Calu3 (cell line): ENCODE data around the gene FARP1. TPM values are rescaled to one million over a fixed set of nuclear protein-coding genes. Genes with fewer than 3 reads are reported as not detected.

ENCODE experiments used
- BruUV-seq: library from RNA; stranded (reverse); fragments of 400-500 nt; replicated peaks from 2 replicates; lab custom pipeline; 2021; lab: Mats Ljungman, UMichigan
- CTCF ChIA-PET: fragments of 300-600 bp; sonication (Branson Sonifier 250); formaldehyde crosslinking; loops from one replicate; lab custom pipeline; 2022; ENCODE audit warnings: antibody characterized with exemption; lab: Charles Lee
- DNase-seq: peaks from one replicate; pipeline ENCODE4 v3.0.0; 2022
- H3K27ac Mint-ChIP-seq: one replicate; pipeline ENCODE4 v1.8.0; 2022; ENCODE audit warnings: mixed read lengths; ENCODE audit not compliant: unreplicated experiment
- H3K27me3 Mint-ChIP-seq: one replicate; pipeline ENCODE4 v1.8.0; 2022; ENCODE audit warnings: mixed read lengths; ENCODE audit not compliant: unreplicated experiment
- H3K36me3 Mint-ChIP-seq: one replicate; pipeline ENCODE4 v1.8.0; 2022; ENCODE audit warnings: mild to moderate bottlenecking, moderate library complexity, mixed read lengths; ENCODE audit not compliant: insufficient read depth, unreplicated experiment
- H3K4me1 Mint-ChIP-seq: one replicate; pipeline ENCODE4 v1.8.0; 2022; ENCODE audit warnings: mild to moderate bottlenecking, low read depth, mixed read lengths; ENCODE audit not compliant: unreplicated experiment
- H3K4me3 Mint-ChIP-seq: one replicate; pipeline ENCODE4 v1.8.0; 2022; ENCODE audit warnings: mild to moderate bottlenecking, low read depth, moderate library complexity, mixed read lengths; ENCODE audit not compliant: unreplicated experiment
- H3K9me3 Mint-ChIP-seq: one replicate; pipeline ENCODE4 v1.8.0; 2022; ENCODE audit warnings: low read depth, mixed read lengths; ENCODE audit not compliant: unreplicated experiment
- CTCF ChIP-seq: fragments of 200-600 bp; IDR thresholded peaks from one replicate; pipeline ENCODE4 v1.8.0; 2022; ENCODE audit warnings: antibody characterized with exemption; ENCODE audit not compliant: unreplicated experiment
- intact Hi-C: fragments of 100-400 bp; cut with micrococcal nuclease; formaldehyde crosslinking; loops from one replicate; pipeline ENCODE4 v1.10.0; 2022; ENCODE audit not compliant: unreplicated experiment
- total RNA-seq: library from RNA; stranded (reverse); gene quantifications from 2 replicates; pipeline ENCODE4 v1.2.3, GENCODE V29; 2022

FARP1 gene
- total RNA-seq, 1 experiment from 2014 or later, result 47.0 TPM

GRCh38 chr13:98293570-98294142 is 150.8 kb downstream of the FARP1 start:
- Mint-ChIP-seq H3K4me3 (no peak overlapping the region), H3K9me3 (no peaks in the 10 kb centered on the region), H3K27ac (no peak overlapping the region), H3K27me3 (no peaks in the 10 kb centered on the region), H3K36me3 (peaks cover 3% of the 10 kb centered on the region), H3K4me1 (peaks cover 16% of the 10 kb centered on the region)
- no TSS peak for BruUV-seq
- DNase-seq, result no peak
- CTCF ChIA-PET, result no interaction called here
- no peak for TF ChIP-seq CTCF
- intact Hi-C loops, result loop anchor here (10.0 kb wide), 1 partner anchor 149 kb away; the partner anchor contains the start of gene FARP1

GRCh38 chr13:98295371-98295770 is 152.5 kb downstream of the FARP1 start:
- no peak for DNase-seq
- intact Hi-C loops, result loop anchor here (10.0 kb wide), 1 partner anchor 151 kb away; the partner anchor contains the start of gene FARP1
- H3K27me3 Mint-ChIP-seq, result no peaks in the 10 kb centered on the region
- no peak overlapping the region for H3K4me3 Mint-ChIP-seq
- H3K36me3 Mint-ChIP-seq, result no peaks in the 10 kb centered on the region
- H3K27ac Mint-ChIP-seq, result no peak overlapping the region
- no peaks in the 10 kb centered on the region for H3K9me3 Mint-ChIP-seq
- no TSS peak for BruUV-seq
- peaks cover 20% of the 10 kb centered on the region for H3K4me1 Mint-ChIP-seq
- TF ChIP-seq CTCF, result no peak
- CTCF ChIA-PET, result no interaction called here

- peaks cover 21% of the 10 kb centered on the region for H3K4me1 Mint-ChIP-seq
- no TSS peak for BruUV-seq
- no peak overlapping the region for H3K4me3 Mint-ChIP-seq
- CTCF ChIA-PET, result no interaction called here
- TF ChIP-seq CTCF, result no peak
- intact Hi-C loops, result loop anchor here (10.0 kb wide), 1 partner anchor 152 kb away; the partner anchor contains the start of gene FARP1
- no peaks in the 10 kb centered on the region for H3K36me3 Mint-ChIP-seq
- no peaks in the 10 kb centered on the region for H3K9me3 Mint-ChIP-seq
- no peak overlapping the region for H3K27ac Mint-ChIP-seq
- DNase-seq, result no peak
- no peaks in the 10 kb centered on the region for H3K27me3 Mint-ChIP-seq
Observed at GRCh38 chr13:98297051-98297450, 154.2 kb downstream of the FARP1 start.

GRCh38 chr13:98297745-98298144 is 154.9 kb downstream of the FARP1 start:
- CTCF ChIA-PET, result no interaction called here
- Mint-ChIP-seq H3K36me3 (no peaks in the 10 kb centered on the region), H3K4me1 (peaks cover 27% of the 10 kb centered on the region), H3K27me3 (no peaks in the 10 kb centered on the region), H3K27ac (no peak overlapping the region), H3K9me3 (no peaks in the 10 kb centered on the region), H3K4me3 (no peak overlapping the region)
- no peak for TF ChIP-seq CTCF
- BruUV-seq, result no TSS peak
- intact Hi-C loops, result loop anchor here (10.0 kb wide), 1 partner anchor 153 kb away; the partner anchor contains the start of gene FARP1
- no peak for DNase-seq
